AG04450 (cell line): Measurements from ENCODE around the gene TNRC6A. TPM values are rescaled to one million over a fixed set of nuclear protein-coding genes. Genes with fewer than 3 reads are reported as not detected.
A peak's percentile ranks its signal among the peaks of the same experiment; 100 is the strongest.

Experiments used
- CTCF ChIA-PET: fragments of 300-600, 350-600 bp; formaldehyde crosslinking; extraction: SDS; loops from one replicate; lab custom pipeline; 2022; ENCODE audit warnings: antibody characterized with exemption, inconsistent platforms; lab: Charles Lee
- POLR2A ChIA-PET: fragments of 350-600 bp; formaldehyde crosslinking; extraction: SDS; loops from one replicate; lab custom pipeline; 2021; ENCODE audit warnings: antibody characterized with exemption, inconsistent platforms; lab: Yijun Ruan, JAX
- DNase-seq: peaks from one replicate; pipeline ENCODE4 v3.0.0-alpha.2; 2011; ENCODE audit warnings: low read depth, low spot score
- H3K27ac ChIP-seq: one replicate; pipeline ENCODE4 v1.5.1; 2012; ENCODE audit warnings: low read depth, low read length, control low read depth
- H3K27me3 ChIP-seq: one replicate; pipeline ENCODE4 v1.6.0; 2012; ENCODE audit warnings: low read length; ENCODE audit not compliant: control insufficient read depth, insufficient read depth
- H3K4me3 ChIP-seq: 2 replicates; pipeline ENCODE4 v1.5.1; 2011; ENCODE audit warnings: mild to moderate bottlenecking, low read depth, low read length, control low read depth
- H3K9me3 ChIP-seq: 2 replicates; pipeline ENCODE4 v1.5.1; 2012; ENCODE audit warnings: low read length; ENCODE audit not compliant: control insufficient read depth, insufficient read depth
- polyA plus RNA-seq: library from polyadenylated mRNA; depleted of rRNA; stranded (reverse); fragments of >200 nt; gene quantifications from 2 replicates; pipeline ENCODE4 v1.2.3, GENCODE V29; 2011
- TF ChIP-seq, protein P1 (sequence below): IDR thresholded peaks from 2 replicates; pipeline ENCODE4 v1.5.1; 2011; ENCODE audit warnings: low read depth, low read length, control low read depth, inconsistent platforms

The TNRC6A gene
- polyA plus RNA-seq, 1 experiment, result 76.2 TPM

DNA sequence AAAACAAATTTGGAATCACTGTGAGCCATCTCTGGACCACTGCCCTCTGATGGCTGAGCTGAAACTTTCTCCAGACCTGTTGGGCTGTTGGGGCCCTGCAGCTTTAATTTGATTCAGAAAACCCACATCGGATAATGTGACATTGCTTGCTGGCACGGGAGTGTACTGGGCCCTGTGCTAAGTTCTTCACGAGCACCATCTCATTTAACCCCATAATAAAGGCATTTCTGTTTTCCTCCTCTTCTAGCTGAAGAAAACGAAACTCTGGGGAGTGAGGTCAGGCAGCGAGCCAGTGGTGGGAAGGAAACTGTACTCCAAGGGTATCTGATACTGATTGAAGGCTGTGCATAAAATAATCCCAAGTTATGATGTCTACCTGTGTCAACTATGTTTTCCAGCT lies 34.5 kb upstream of the TNRC6A start:
- DNase-seq, result no peak
- ChIA-PET POLR2A (no interaction called here), CTCF (interaction anchor here (0.5 to 1.1 kb wide), 3 partner anchors 10 to 114 kb away, joined by 3 to 6 read pairs (median 3); no protein-coding TSS in a partner anchor)
- Histone ChIP-seq H3K9me3 (no peaks in the 10 kb centered on the region; the same call in 1 of the 2 replicates), H3K27me3 (no peaks in the 10 kb centered on the region), H3K4me3 (no peak overlapping the region), H3K27ac (no peak overlapping the region)
- TF ChIP-seq, protein P1, sequence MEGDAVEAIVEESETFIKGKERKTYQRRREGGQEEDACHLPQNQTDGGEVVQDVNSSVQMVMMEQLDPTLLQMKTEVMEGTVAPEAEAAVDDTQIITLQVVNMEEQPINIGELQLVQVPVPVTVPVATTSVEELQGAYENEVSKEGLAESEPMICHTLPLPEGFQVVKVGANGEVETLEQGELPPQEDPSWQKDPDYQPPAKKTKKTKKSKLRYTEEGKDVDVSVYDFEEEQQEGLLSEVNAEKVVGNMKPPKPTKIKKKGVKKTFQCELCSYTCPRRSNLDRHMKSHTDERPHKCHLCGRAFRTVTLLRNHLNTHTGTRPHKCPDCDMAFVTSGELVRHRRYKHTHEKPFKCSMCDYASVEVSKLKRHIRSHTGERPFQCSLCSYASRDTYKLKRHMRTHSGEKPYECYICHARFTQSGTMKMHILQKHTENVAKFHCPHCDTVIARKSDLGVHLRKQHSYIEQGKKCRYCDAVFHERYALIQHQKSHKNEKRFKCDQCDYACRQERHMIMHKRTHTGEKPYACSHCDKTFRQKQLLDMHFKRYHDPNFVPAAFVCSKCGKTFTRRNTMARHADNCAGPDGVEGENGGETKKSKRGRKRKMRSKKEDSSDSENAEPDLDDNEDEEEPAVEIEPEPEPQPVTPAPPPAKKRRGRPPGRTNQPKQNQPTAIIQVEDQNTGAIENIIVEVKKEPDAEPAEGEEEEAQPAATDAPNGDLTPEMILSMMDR, result no peak

DNA sequence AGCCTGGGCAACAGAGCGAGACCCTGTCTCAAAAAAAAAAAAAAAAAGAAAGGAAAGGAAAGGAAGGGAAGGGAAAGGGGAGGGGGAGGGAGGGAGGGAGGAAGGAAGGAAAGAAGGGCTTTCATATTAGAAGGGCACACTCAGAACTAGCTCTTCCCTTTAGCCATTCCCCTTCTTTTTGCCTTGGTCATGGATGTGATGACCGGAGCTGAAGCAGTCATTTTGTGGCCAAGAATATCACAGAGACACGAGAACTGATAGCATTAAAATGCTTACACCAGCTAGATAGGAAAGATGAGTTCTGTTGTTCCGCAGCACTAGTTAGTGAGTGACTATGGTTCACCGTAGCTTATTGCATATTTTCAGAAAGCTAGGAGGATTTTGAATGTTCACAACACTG lies 32.8 kb upstream of the TNRC6A start:
- H3K4me3 ChIP-seq, result no peak overlapping the region
- H3K27ac ChIP-seq, result no peak overlapping the region
- H3K27me3 ChIP-seq, result no peaks in the 10 kb centered on the region
- DNase-seq, result no peak
- ChIA-PET CTCF (interaction anchor here (0.6 kb wide), 1 partner anchor 29 kb away, joined by 3 read pairs; no protein-coding TSS in a partner anchor), POLR2A (no interaction called here)
- TF ChIP-seq, protein P1, result no peak
- no peaks in the 10 kb centered on the region; the same call in 1 of the 2 replicates for H3K9me3 ChIP-seq

DNA sequence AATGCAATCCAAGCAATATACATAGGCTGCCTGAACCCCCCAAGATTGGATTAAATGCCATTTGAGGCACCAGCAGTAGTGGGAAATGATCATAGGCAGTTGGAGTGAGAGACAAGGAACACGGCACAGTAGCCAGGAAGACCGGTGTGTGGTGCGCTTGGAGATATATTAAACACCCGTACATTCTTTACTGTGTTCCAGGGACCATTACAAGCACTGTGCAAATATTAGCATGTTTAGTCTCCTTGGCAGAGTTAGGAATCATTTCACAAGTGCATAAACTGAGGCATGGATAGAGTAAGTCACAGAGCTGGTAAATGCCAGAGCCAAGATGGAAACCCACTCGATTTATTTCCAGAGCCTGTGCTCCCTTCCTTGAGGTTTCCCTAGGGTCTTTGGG lies 31.1 kb upstream of the TNRC6A start:
- H3K9me3 ChIP-seq, result no peaks in the 10 kb centered on the region; the same call in 1 of the 2 replicates
- H3K4me3 ChIP-seq, result no peak overlapping the region
- DNase-seq, result no peak
- ChIA-PET POLR2A (no interaction called here), CTCF (no interaction called here)
- no peaks in the 10 kb centered on the region for H3K27me3 ChIP-seq
- TF ChIP-seq, protein P1, result no peak
- no peak overlapping the region for H3K27ac ChIP-seq

DNA sequence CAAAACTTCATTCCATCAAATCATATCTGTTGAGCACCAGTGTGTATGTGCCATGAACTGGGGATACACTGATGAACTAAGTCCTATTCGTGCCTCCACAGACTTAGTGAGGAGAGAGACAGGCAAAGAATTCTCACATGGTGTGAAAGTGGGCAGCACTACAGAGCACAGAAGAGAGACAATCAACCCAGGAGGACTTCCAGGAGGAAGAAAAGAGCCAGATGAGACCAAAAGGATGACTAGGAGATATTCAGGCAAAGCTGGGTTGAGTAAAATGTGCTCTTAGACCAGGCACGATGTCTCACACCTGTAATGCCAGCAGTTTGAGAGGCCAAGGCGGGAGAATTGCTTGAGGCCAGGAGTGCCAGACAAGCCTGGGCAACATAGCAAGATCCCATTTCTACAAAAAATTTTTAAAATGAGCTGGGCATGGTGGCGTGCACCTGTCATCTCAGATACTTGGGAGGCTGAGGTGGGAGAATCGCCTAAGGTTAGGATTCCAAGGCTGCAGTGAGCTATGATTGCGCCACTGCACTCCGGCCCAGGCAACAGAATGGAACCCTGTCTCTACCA lies 30.2 kb upstream of the TNRC6A start:
- ChIA-PET POLR2A (interaction anchor here (0.6 kb wide), 1 partner anchor 46 kb away, joined by 3 read pairs; no protein-coding TSS in a partner anchor), CTCF (interaction anchor here (0.6 to 0.8 kb wide), 3 partner anchors 10 to 526 kb away, joined by 3 to 4 read pairs (median 4); no protein-coding TSS in a partner anchor)
- peak overlapping the region; percentile 21 for H3K27ac ChIP-seq
- H3K9me3 ChIP-seq, result no peaks in the 10 kb centered on the region; the same call in 1 of the 2 replicates
- H3K27me3 ChIP-seq, result no peaks in the 10 kb centered on the region
- TF ChIP-seq, protein P1, result no peak
- no peak overlapping the region for H3K4me3 ChIP-seq
- DNase-seq, result no peak
